Prostate gland (tissue), 2 donors: ENCODE measurements around the gene MYMK. TPM values are rescaled to one million over a fixed set of nuclear protein-coding genes. Genes with fewer than 3 reads are reported as not detected.

Experiments used
- DNase-seq: peaks from one replicate; pipeline ENCODE4 v3.0.0-alpha.2; 2019; ENCODE audit warnings: low spot score
- H3K27ac ChIP-seq, 2 donors: fragments of 200-600 bp; sonication (generic); 2 replicates each; pipeline ENCODE4 v1.5.1; 2017 to 2019
- H3K27me3 ChIP-seq: fragments of 200-600 bp; sonication (generic); replicated peaks from 2 replicates; pipeline ENCODE4 v1.5.1; 2019; ENCODE audit not compliant: insufficient read depth
- H3K36me3 ChIP-seq, 2 donors: fragments of 200-600 bp; sonication (generic); 1 replicate in 1 of 2; 2 replicates in 1 of 2; pipeline versions ENCODE4 v1.5.1 to v1.8.1; 2017 to 2019
- H3K4me1 ChIP-seq: fragments of 200-600 bp; sonication (generic); replicated peaks from 2 replicates; pipeline ENCODE4 v1.5.1; 2019
- H3K4me3 ChIP-seq, 2 donors: fragments of 200-600 bp; sonication (generic); 2 replicates each; pipeline ENCODE4 v1.5.1; 2017 to 2019
- H3K9me3 ChIP-seq: fragments of 200-600 bp; sonication (generic); 2 replicates; pipeline ENCODE4 v1.5.1; 2017
- POLR2A ChIP-seq: fragments of 450-650 bp; IDR thresholded peaks from one replicate; pipeline ENCODE4 v1.6.1; 2016; ENCODE audit warnings: antibody characterized with exemption, mild to moderate bottlenecking
- POLR2AphosphoS5 ChIP-seq: sonication (generic); formaldehyde crosslinking; IDR thresholded peaks from one replicate; pipeline ENCODE4 v1.6.1; 2017; ENCODE audit warnings: antibody characterized with exemption
- WGBS: methylation state at CpG from one replicate; pipeline ENCODE4 v1.1.5; 2018; 5-methylcytosine and 5-hydroxymethylcytosine counted together
- intact Hi-C: fragments of 100-400 bp; cut with DNase I; formaldehyde crosslinking; loops from one replicate; pipeline ENCODE4 v1.14.2; 2022
- total RNA-seq, 2 donors: library from RNA; depleted of rRNA; stranded (reverse); fragments of >200 nt; gene quantifications; one replicate each; pipeline ENCODE4 v1.1.0, GENCODE V29; 2016
- TF ChIP-seq, protein P1 (sequence below), 4 experiments: fragments of 200-600 bp in 2 of 4; fragments of 450-650 bp in 2 of 4; sonication (generic) in 2 of 4; IDR thresholded peaks; 1 replicate in 3 of 4; 2 replicates in 1 of 4; pipeline ENCODE4 v1.5.1; 2016 to 2019; ENCODE audit warnings: antibody characterized with exemption in 4 of 4, mild to moderate bottlenecking in 2 of 4, moderate library complexity in 2 of 4

The MYMK gene
- total RNA-seq, 2 donors from 2014 or later, result not detected

- Histone ChIP-seq H3K36me3 (no peaks in the 10 kb centered on the region), H3K27ac (no peak overlapping the region), H3K27me3 (no peaks in the 10 kb centered on the region), H3K4me1 (no peaks in the 10 kb centered on the region), H3K4me3 (no peak overlapping the region), H3K9me3 (no peaks in the 10 kb centered on the region)
- no peak for DNase-seq
- intact Hi-C loops, result no loop called here
- TF ChIP-seq POLR2A (no peak), POLR2AphosphoS5 (no peak)
- TF ChIP-seq, protein P1, sequence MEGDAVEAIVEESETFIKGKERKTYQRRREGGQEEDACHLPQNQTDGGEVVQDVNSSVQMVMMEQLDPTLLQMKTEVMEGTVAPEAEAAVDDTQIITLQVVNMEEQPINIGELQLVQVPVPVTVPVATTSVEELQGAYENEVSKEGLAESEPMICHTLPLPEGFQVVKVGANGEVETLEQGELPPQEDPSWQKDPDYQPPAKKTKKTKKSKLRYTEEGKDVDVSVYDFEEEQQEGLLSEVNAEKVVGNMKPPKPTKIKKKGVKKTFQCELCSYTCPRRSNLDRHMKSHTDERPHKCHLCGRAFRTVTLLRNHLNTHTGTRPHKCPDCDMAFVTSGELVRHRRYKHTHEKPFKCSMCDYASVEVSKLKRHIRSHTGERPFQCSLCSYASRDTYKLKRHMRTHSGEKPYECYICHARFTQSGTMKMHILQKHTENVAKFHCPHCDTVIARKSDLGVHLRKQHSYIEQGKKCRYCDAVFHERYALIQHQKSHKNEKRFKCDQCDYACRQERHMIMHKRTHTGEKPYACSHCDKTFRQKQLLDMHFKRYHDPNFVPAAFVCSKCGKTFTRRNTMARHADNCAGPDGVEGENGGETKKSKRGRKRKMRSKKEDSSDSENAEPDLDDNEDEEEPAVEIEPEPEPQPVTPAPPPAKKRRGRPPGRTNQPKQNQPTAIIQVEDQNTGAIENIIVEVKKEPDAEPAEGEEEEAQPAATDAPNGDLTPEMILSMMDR (IDR thresholded peaks at IDR 0.05), result no peak
- WGBS, result 83% methylated on average over 17 of the region's 20 CpGs
Measured at GRCh38 chr9:133474853-133475252, 49.9 kb downstream of the MYMK start.

GRCh38 chr9:133474215-133474614 is 50.5 kb downstream of the MYMK start:
- intact Hi-C loops, result no loop called here
- no peaks in the 10 kb centered on the region for H3K36me3 ChIP-seq
- no peaks in the 10 kb centered on the region for H3K9me3 ChIP-seq
- H3K4me1 ChIP-seq, result no peaks in the 10 kb centered on the region
- TF ChIP-seq POLR2AphosphoS5 (no peak), POLR2A (no peak)
- TF ChIP-seq, protein P1 (IDR thresholded peaks at IDR 0.05), result no peak
- DNase-seq, result no peak
- H3K4me3 ChIP-seq, result no peak overlapping the region
- no peak overlapping the region for H3K27ac ChIP-seq
- no peaks in the 10 kb centered on the region for H3K27me3 ChIP-seq
- WGBS, result 76% methylated on average over 5 of the region's 5 CpGs

DNA sequence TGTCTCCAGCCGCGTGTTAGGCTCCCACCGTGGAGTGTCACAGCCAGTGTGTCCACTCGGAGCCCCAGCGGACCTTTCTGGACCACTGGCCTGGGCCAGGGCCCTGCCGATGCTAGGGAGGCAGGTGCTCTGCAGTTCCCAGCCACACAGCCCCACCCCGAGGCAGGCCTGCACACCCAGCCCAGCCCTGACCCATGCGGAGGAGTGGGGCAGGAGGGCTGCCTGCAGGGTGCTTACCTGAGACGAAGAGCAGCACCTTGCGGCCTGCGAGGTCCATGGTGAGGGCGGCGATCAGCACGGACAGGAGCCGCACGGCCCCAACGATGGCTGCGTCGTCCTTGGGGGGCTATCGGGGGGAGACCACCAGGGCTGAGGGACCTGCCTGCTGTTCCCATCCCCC is 51.0 kb downstream of the MYMK start:
- no peak for TF ChIP-seq POLR2AphosphoS5
- TF ChIP-seq, protein P1 (IDR thresholded peaks at IDR 0.05), result no peak
- TF ChIP-seq POLR2A, result no peak
- Histone ChIP-seq H3K4me3 (no peak overlapping the region), H3K9me3 (no peaks in the 10 kb centered on the region), H3K36me3 (no peaks in the 10 kb centered on the region), H3K27ac (no peak overlapping the region), H3K27me3 (no peaks in the 10 kb centered on the region), H3K4me1 (no peaks in the 10 kb centered on the region)
- intact Hi-C loops, result no loop called here
- 91% methylated on average over 20 of the region's 20 CpGs for WGBS
- no peak for DNase-seq

DNA sequence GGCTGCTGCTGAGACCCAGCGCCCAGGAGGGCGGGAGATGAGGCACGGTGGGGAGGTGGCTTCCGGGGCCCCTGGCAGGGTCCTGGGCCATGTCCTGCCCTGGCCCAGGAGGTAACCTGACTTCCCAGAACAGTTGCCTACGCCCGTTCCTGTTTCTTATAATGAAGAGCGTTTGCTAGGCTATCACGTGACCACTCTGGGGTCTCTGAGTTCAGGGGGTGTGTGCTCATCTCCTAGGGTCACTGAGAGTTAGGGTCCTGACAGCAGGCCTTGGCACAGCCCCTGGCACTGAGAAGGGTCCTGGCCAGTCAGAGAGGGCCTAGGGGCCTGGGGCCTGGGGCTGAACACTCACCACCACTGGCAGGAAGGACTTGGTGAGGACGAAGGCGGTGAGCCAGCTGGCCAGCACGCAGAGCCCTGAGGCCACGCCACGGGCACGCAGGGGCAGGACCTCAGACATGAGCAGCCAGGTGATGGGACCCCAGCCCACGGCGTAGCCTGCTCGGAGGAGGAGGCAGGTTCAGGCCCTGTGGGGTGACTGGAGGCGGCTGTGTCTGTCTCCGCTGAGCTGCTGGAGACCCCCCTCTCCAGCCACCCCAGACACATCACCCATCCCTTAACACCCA is 51.9 kb downstream of the MYMK start:
- TF ChIP-seq POLR2A, result no peak
- TF ChIP-seq POLR2AphosphoS5, result no peak
- TF ChIP-seq, protein P1 (IDR thresholded peaks at IDR 0.05), result no peak
- Histone ChIP-seq H3K27me3 (no peaks in the 10 kb centered on the region), H3K36me3 (no peaks in the 10 kb centered on the region), H3K4me1 (no peaks in the 10 kb centered on the region), H3K27ac (no peak overlapping the region), H3K9me3 (no peaks in the 10 kb centered on the region), H3K4me3 (no peak overlapping the region)
- DNase-seq, result no peak
- intact Hi-C loops, result no loop called here
- whole genome bisulfite sequencing, result 55% methylated on average over 18 of the region's 19 CpGs

DNA sequence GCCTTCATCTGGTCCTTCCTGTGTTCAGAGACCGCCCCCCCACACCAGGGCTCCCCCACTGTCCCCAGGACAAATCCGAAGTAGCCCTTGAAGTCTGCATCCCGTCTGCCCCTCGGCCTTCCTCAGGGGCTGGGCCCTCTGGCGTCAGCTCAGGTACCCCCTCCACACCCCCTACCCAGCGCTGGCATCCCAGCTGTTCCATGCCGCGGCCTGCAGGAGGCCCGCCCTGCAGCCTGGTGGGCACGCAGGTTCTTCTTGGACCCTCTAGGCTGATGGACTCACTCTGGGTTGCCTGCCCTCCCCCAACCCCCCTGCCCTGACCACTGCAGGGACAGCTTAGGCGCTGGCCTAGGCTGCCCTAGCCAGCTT is 52.5 kb downstream of the MYMK start:
- TF ChIP-seq, protein P1 (IDR thresholded peaks at IDR 0.05), result no peak
- TF ChIP-seq POLR2AphosphoS5 (no peak), POLR2A (no peak)
- no peaks in the 10 kb centered on the region for H3K4me1 ChIP-seq
- intact Hi-C loops, result no loop called here
- H3K9me3 ChIP-seq, result no peaks in the 10 kb centered on the region
- DNase-seq, result no peak
- 79% methylated on average over 11 of the region's 11 CpGs for WGBS
- no peak overlapping the region for H3K4me3 ChIP-seq
- no peaks in the 10 kb centered on the region for H3K36me3 ChIP-seq
- H3K27ac ChIP-seq, result no peak overlapping the region
- H3K27me3 ChIP-seq, result no peaks in the 10 kb centered on the region
